ENCODE results near the gene ATXN1. TPM values are rescaled to one million over a fixed set of nuclear protein-coding genes. Genes with fewer than 3 reads are reported as not detected.

ATXN1 gene
- total RNA-seq, 1 donor from 2014 or later = 3.9 TPM

DNA sequence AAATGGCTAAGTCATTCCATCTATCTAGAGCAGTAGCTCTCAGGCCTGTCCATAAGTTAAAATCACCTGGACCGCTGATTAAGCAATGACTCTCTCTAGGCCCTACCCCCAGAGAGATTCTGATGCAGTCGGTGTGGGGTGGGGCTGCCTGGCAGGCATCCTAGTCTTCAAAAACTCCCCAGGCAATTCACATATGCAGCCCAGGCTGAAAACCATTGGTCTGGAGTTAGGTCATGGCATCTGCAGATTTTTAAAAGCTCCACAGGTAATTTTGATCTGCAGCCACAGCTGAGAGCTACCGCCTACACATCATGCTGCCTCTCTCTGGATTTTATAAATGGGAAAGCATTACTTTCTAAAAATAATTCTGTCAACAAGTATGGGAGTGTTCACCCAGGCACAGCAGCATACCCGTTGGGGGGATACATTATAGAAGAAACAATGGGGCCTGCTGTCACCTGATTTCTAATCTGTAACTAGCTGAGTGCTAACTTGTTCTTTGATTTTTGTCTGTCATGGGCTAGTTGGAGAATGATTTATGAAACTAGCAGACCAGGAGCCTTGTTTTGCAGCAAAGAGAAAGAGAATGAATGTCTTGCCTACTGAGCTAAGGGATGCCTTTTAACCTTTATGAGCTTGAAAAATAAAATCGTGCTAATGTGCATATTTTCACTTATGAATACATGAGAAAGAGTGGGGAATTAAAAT, 44.1 kb upstream of the ATXN1 start:
- TF ChIP-seq, protein P1, sequence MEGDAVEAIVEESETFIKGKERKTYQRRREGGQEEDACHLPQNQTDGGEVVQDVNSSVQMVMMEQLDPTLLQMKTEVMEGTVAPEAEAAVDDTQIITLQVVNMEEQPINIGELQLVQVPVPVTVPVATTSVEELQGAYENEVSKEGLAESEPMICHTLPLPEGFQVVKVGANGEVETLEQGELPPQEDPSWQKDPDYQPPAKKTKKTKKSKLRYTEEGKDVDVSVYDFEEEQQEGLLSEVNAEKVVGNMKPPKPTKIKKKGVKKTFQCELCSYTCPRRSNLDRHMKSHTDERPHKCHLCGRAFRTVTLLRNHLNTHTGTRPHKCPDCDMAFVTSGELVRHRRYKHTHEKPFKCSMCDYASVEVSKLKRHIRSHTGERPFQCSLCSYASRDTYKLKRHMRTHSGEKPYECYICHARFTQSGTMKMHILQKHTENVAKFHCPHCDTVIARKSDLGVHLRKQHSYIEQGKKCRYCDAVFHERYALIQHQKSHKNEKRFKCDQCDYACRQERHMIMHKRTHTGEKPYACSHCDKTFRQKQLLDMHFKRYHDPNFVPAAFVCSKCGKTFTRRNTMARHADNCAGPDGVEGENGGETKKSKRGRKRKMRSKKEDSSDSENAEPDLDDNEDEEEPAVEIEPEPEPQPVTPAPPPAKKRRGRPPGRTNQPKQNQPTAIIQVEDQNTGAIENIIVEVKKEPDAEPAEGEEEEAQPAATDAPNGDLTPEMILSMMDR (conservative IDR thresholded peaks at IDR 0.05) = no peak
- Mint-ChIP-seq H3K4me3 (no peak overlapping the region), H3K9me3 (peaks cover 12% of the 10 kb centered on the region), H3K27me3 (ENCODE audit: low read depth) (peaks cover 10% of the 10 kb centered on the region), H3K36me3 (ENCODE audit: low read depth) (no peaks in the 10 kb centered on the region), H3K27ac (ENCODE audit: unreplicated experiment) (no peak overlapping the region), H3K4me1 (peaks cover 25% of the 10 kb centered on the region)
- DNase-seq (ENCODE audit: low read depth, low spot score) = no peak

DNA sequence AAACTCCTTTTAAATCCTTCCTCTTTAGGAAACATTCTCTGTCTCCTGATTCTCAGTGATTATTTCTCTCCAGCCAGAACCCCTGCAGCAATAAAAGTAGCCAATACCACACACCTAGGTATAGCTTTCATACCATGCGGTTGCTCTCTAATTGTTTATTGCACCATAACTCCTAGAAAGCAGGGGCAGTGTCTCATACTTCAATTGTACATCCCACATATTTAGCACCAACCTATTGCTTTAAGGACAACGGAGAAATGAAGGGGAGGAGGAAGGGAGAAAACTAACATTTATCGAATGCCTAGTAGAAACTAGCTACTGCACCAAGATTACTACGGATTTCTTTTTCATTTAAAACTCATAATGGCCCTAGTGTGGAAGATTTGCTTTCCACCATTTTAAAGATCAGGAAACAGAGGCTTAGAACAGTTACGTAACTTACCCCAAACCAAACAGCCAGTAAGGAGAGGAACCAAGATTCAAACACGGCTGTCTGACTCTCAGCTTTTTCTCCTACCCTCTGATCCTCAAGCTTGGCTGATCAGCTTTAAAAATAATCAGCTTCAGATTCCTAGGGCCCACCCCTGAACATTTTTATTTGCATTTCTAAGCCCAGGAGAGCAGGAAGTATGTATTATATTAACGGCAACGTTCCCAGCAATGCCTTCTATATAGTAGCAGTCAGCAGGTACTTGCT, 43.4 kb upstream of the ATXN1 start:
- DNase-seq (ENCODE audit: low read depth, low spot score) = no peak
- Mint-ChIP-seq H3K27me3 (ENCODE audit: low read depth) (peaks cover 12% of the 10 kb centered on the region), H3K36me3 (ENCODE audit: low read depth) (no peaks in the 10 kb centered on the region), H3K4me1 (peaks cover 25% of the 10 kb centered on the region), H3K27ac (ENCODE audit: unreplicated experiment) (no peak overlapping the region), H3K9me3 (peaks cover 7% of the 10 kb centered on the region), H3K4me3 (no peak overlapping the region)
- TF ChIP-seq, protein P1 (conservative IDR thresholded peaks at IDR 0.05) = no peak

DNA sequence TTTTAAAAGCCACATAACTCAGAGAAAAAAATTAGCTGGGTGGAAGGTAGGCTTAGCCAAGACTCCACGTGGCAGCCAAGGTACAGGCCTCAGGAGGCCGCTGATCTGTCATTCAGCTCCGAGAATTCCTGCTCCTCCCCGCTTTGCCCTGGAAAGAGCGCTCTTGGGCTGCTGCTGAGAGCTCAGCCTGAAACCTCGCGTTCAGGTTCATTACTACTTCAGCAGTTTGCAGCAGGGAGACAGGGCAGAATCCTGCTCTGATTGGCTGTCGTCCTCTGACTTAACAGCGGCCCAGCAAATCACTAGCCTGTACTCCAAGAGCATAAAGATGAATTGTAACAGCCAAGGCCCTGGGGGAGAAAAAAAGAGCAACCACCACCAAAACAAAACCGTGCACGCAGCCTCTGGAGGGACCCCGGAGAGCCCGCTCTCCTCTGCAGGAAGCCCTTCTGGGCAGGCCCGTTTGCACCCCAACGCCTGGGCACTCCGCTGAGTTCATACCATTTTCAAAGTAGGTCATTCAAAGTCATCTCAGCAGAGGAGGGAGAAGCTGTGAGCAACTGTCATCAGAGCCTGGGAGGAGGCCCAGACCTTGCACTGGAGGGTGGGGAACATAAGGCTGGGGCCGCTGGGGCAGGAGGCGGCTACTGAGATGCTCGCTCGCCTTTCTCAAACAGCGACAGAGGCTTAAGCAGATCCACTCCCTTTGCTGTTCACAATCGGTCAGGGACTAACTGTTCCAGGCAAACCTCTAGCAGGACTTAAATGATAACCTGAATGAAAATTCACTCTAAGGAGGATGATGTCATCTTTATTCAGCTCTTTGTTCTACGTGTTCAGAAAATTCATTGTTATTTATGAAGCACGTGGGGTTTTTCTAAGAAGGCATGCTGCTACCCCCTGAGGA, 42.3 kb upstream of the ATXN1 start:
- peaks cover 12% of the 10 kb centered on the region for H3K27me3 Mint-ChIP-seq (ENCODE audit: low read depth)
- TF ChIP-seq, protein P1 (conservative IDR thresholded peaks at IDR 0.05) = no peak
- peak overlapping the region; percentile 6 for H3K27ac Mint-ChIP-seq (ENCODE audit: unreplicated experiment)
- peaks cover 25% of the 10 kb centered on the region for H3K4me1 Mint-ChIP-seq
- no peaks in the 10 kb centered on the region for H3K9me3 Mint-ChIP-seq
- DNase-seq (ENCODE audit: low read depth, low spot score) = peak; percentile 42
- peak overlapping the region; percentile 79 for H3K4me3 Mint-ChIP-seq
- H3K36me3 Mint-ChIP-seq (ENCODE audit: low read depth) = no peaks in the 10 kb centered on the region

DNA sequence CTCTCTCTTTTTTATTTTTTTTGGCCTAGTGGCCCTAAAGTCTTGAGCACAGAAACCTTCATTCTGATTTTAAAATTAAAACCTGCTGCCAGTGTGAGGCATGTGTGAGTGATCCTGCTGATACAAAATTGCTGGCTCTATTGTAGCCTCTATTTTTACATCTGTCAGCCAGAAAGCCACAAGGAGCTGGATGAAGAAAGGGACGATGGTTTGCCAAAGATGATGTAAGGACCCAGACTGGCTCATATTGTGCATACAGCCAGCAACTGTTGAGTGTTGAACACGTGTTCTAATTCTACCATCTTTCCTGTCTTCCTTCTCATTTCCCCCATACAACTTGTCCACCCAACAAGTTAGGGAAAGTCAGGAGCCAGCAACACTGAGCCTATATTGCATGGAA, 40.8 kb upstream of the ATXN1 start:
- Mint-ChIP-seq H3K27ac (ENCODE audit: unreplicated experiment) (no peak overlapping the region), H3K36me3 (ENCODE audit: low read depth) (no peaks in the 10 kb centered on the region), H3K9me3 (no peaks in the 10 kb centered on the region), H3K4me3 (no peak overlapping the region), H3K27me3 (ENCODE audit: low read depth) (peaks cover 12% of the 10 kb centered on the region), H3K4me1 (peaks cover 25% of the 10 kb centered on the region)
- DNase-seq (ENCODE audit: low read depth, low spot score) = no peak
- TF ChIP-seq, protein P1 (conservative IDR thresholded peaks at IDR 0.05) = no peak

DNA sequence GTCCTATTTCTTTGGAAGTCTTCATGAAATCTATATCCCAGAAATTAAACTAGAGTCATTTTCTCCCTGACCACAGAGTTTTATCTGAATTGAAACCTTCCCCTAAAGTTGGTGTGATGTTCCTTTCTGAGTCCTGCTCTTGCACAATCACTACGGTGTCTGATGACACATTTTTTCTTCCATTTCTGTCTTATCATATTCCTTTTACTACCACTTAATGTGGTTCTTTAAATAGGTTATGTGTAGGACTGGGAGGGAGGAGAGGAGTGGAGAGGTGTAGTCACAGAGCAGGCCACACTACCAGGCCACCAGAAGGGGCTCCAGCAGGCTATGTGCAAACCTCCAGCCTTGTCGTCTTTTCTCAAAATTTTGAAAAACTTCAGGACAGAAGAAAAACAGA, 39.7 kb upstream of the ATXN1 start:
- Mint-ChIP-seq H3K4me1 (peaks cover 25% of the 10 kb centered on the region), H3K27me3 (ENCODE audit: low read depth) (peaks cover 12% of the 10 kb centered on the region), H3K9me3 (no peaks in the 10 kb centered on the region), H3K36me3 (ENCODE audit: low read depth) (no peaks in the 10 kb centered on the region), H3K4me3 (no peak overlapping the region), H3K27ac (ENCODE audit: unreplicated experiment) (no peak overlapping the region)
- TF ChIP-seq, protein P1 (conservative IDR thresholded peaks at IDR 0.05) = no peak
- no peak for DNase-seq (ENCODE audit: low read depth, low spot score)
